Pancreas (tissue), 10 donors: ENCODE data around the gene SLC8A1. TPM values are rescaled to one million over a fixed set of nuclear protein-coding genes. Genes with fewer than 3 reads are reported as not detected.

Source experiments
- ATAC-seq, 4 donors: fragments of 200-7000 bp; cut with Tn5 transposase; one replicate each; pipeline versions ENCODE4 v1.8.0 to v1.9.1; 2020; ENCODE audit warnings: mild to moderate bottlenecking in 4 of 4, moderate library complexity in 4 of 4
- DNase-seq, 6 donors: peaks; one replicate each; pipeline ENCODE4 v3.0.0-alpha.2; 2020
- FAIRE-seq: peaks from 2 replicates; lab custom pipeline; 2012; peaks lifted over from hg19 to GRCh38; lab: Jason Lieb, UNC
- H3K27ac ChIP-seq, 4 donors: fragments of 200-600 bp; sonication (generic); 1 replicate in 3 of 4; 2 replicates in 1 of 4; pipeline versions ENCODE4 v1.5.0 to v1.8.0; 2020
- H3K27me3 ChIP-seq, 4 donors: fragments of 200-600 bp; one replicate each; pipeline ENCODE4 v1.8.0; 2021
- H3K36me3 ChIP-seq, 3 donors: fragments of 200-600 bp; sonication (generic) in 1 of 3; one replicate each; pipeline versions ENCODE4 v1.5.0 to v1.8.0; 2020 to 2021
- H3K4me1 ChIP-seq, 3 donors: fragments of 200-600 bp; one replicate each; pipeline ENCODE4 v1.8.0; 2021
- H3K4me3 ChIP-seq, 4 donors: fragments of 200-600 bp; sonication (generic) in 2 of 4; one replicate each; pipeline versions ENCODE4 v1.5.0 to v1.8.0; 2020 to 2021
- H3K9me3 ChIP-seq, 4 donors: fragments of 200-600 bp; one replicate each; pipeline ENCODE4 v1.8.0; 2021
- CTCF ChIP-seq, 4 donors: fragments of 200-600 bp; sonication (generic) in 3 of 4; IDR thresholded peaks; one replicate each; pipeline versions ENCODE4 v1.5.0 to v1.8.0; 2021; ENCODE audit warnings: antibody characterized with exemption in 4 of 4
- WGBS, 2 donors: extraction: QIAGEN DNeasy Blood & Tissue Kit; methylation state at CpG; one replicate each; pipeline ENCODE4 v1.1.7; 2013; 5-methylcytosine and 5-hydroxymethylcytosine counted together
- intact Hi-C, 3 donors: fragments of 100-400 bp; cut with DNase I; formaldehyde crosslinking; loops; one replicate each; pipeline versions ENCODE4 v1.11.1 to v1.14.2; 2022
- polyA plus RNA-seq, 2 donors: library from polyadenylated mRNA; stranded (reverse); fragments of 200-250 nt; gene quantifications; one replicate each; pipeline ENCODE4 v1.2.3, GENCODE V29; 2013
- total RNA-seq, 6 donors: library from RNA; stranded (reverse); fragmentation: NEBNext Ultra II Directional in 4 of 6; extraction: Animal tissue kit (Norgen Biotek cat#: 25700) in 4 of 6; gene quantifications; one replicate each; pipeline versions ENCODE4 v1.2.1 to v1.2.4, GENCODE V29; 2021 to 2023
- donor health status: healthy with polysubstance abuse.
- donor health status: DM: no; HTN: no; CAD: no; lungs with moderate emphysema.
- donor health status: DM: no; HTN: no; CAD: no.
- donor health status: control.
- donor health status: control.
- donor health status: Bipolar disorder and iron deficiency.
- donor health status: DM: yes; HTN: yes; CAD: no.
- donor health status: DM: no; HTN: no; CAD: no.
- donor health status: DM: no; HTN: no; CAD: no.
- donor health status: DM: yes; HTN: yes; CAD: no.

The SLC8A1 gene
- total and polyA plus RNA-seq, 8 donors, result 0.19 to 12.4 (median 2.3) TPM

- DNase-seq (no peak), ATAC-seq (no peak), FAIRE-seq (no peak)
- H3K27me3 ChIP-seq, result no peaks in the 10 kb centered on the region
- H3K9me3 ChIP-seq, result no peaks in the 10 kb centered on the region
- no peak overlapping the region for H3K4me3 ChIP-seq
- intact Hi-C loops, result no loop called here
- H3K27ac ChIP-seq, result no peak overlapping the region
- no peaks in the 10 kb centered on the region for H3K36me3 ChIP-seq
- TF ChIP-seq CTCF (IDR thresholded peaks at IDR 0.05), result no peak
- 76 to 79% methylated on average over 2 of the region's 2 CpGs for WGBS, 2 donors
- H3K4me1 ChIP-seq, result no peaks in the 10 kb centered on the region
Observed at GRCh38 chr2:40419364-40419762, 32.5 kb downstream of the SLC8A1 start.

GRCh38 chr2:40418614-40419363, 33.1 kb downstream of the SLC8A1 start:
- WGBS, 2 donors, result 48% methylated on average over 5 of the region's 5 CpGs
- Histone ChIP-seq H3K9me3 (no peaks in the 10 kb centered on the region), H3K27ac (no peak overlapping the region), H3K27me3 (no peaks in the 10 kb centered on the region), H3K4me3 (no peak overlapping the region), H3K4me1 (no peaks in the 10 kb centered on the region), H3K36me3 (no peaks in the 10 kb centered on the region)
- no peak for TF ChIP-seq CTCF (IDR thresholded peaks at IDR 0.05)
- DNase-seq (no peak), FAIRE-seq (no peak), ATAC-seq (no peak)
- intact Hi-C loops, result no loop called here

- WGBS, 2 donors, result 85 to 89% methylated on average over 1 of the region's 1 CpG
- intact Hi-C loops, result no loop called here
- DNase-seq (no peak), FAIRE-seq (no peak), ATAC-seq (no peak)
- no peak for TF ChIP-seq CTCF (IDR thresholded peaks at IDR 0.05)
- H3K36me3 ChIP-seq, result no peaks in the 10 kb centered on the region
- H3K9me3 ChIP-seq, result no peaks in the 10 kb centered on the region
- H3K27ac ChIP-seq, result no peak overlapping the region
- H3K4me3 ChIP-seq, result no peak overlapping the region
- H3K4me1 ChIP-seq, result no peaks in the 10 kb centered on the region
- H3K27me3 ChIP-seq, result no peaks in the 10 kb centered on the region
Observed at GRCh38 chr2:40416486-40416885, 35.4 kb downstream of the SLC8A1 start.

- Histone ChIP-seq H3K9me3 (no peaks in the 10 kb centered on the region), H3K4me3 (no peak overlapping the region), H3K27ac (no peak overlapping the region), H3K27me3 (no peaks in the 10 kb centered on the region), H3K4me1 (no peaks in the 10 kb centered on the region), H3K36me3 (no peaks in the 10 kb centered on the region)
- no peak for DNase-seq
- no peak for TF ChIP-seq CTCF (IDR thresholded peaks at IDR 0.05)
- intact Hi-C loops, result no loop called here
- 72 to 73% methylated on average over 2 of the region's 2 CpGs for WGBS, 2 donors
- no peak for FAIRE-seq
- ATAC-seq, result no peak
Observed at GRCh38 chr2:40415391-40415790, 36.5 kb downstream of the SLC8A1 start.

GRCh38 chr2:40412456-40412855, 39.4 kb downstream of the SLC8A1 start:
- Histone ChIP-seq H3K4me3 (no peak overlapping the region), H3K9me3 (no peaks in the 10 kb centered on the region), H3K4me1 (no peaks in the 10 kb centered on the region), H3K36me3 (no peaks in the 10 kb centered on the region), H3K27ac (no peak overlapping the region), H3K27me3 (no peaks in the 10 kb centered on the region)
- no peak for TF ChIP-seq CTCF (IDR thresholded peaks at IDR 0.05)
- DNase-seq (no peak), ATAC-seq (no peak), FAIRE-seq (no peak)
- intact Hi-C loops, result no loop called here
- 67 to 85% methylated on average over 1 of the region's 1 CpG for WGBS, 2 donors
